OCI-M2 (cell line): Measurements from ENCODE around the gene ZMIZ1.

Experiments
- DNase-seq: peaks from one replicate; lab custom pipeline; 2025; ENCODE audit not compliant: unreplicated experiment; lab: John Stamatoyannopoulos, UW

Gene ZMIZ1

DNA sequence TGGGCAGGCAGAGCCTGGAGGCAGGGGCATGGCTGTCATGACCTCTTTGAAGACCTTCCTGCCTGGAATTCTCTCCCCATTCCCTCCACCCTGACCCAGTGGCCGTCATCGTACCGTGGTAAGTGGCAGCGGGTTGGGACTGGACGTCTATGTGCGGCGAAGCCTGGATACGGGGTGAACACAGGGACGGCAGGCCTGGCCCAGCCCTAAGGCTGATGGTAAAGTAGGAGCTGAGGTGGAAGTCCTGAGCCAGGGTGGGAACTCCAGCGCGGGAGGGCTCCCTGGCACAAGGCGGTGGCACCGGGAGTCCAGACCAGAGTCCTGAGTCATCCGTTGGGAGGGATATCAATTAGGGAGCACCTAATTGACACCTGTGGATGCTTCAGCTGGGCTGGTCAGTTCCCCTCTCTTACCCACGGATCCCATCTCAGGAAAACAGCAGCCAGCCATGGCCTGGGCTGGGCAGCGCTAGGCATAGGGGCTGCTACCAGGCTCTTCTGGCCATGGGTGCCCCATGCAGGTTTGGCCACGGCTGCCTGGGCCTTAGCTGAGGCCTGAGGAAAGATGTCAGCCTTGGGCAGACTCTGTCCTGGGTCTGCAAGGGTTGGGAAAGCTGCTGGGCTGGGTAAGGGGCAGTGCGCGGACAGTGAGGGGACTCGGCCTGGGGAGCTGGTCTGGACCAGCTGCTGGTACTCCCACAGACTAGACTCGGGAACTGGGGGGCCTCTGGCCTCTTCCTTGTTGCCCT is 281.8 kb downstream of the ZMIZ1 start:
- DNase-seq, result no peak

DNA sequence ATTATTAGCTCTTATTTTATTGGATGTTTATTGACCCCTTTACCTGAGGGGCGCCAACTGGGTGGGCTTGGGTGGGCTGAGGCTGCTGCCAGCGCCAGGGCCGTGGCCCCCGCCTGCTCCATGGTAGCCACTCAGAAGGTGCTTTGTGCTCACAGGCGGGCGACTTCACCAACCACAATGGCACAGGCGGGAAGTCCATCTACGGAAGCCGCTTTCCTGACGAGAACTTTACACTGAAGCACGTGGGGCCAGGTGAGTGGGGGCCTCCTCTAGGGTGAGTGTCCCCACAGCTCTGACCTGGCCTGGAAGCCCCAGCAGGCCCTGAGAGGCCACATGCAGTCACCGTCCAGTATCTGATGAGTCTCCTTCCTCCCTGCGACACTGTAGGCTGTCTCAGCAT is 282.6 kb downstream of the ZMIZ1 start:
- no peak for DNase-seq

DNA sequence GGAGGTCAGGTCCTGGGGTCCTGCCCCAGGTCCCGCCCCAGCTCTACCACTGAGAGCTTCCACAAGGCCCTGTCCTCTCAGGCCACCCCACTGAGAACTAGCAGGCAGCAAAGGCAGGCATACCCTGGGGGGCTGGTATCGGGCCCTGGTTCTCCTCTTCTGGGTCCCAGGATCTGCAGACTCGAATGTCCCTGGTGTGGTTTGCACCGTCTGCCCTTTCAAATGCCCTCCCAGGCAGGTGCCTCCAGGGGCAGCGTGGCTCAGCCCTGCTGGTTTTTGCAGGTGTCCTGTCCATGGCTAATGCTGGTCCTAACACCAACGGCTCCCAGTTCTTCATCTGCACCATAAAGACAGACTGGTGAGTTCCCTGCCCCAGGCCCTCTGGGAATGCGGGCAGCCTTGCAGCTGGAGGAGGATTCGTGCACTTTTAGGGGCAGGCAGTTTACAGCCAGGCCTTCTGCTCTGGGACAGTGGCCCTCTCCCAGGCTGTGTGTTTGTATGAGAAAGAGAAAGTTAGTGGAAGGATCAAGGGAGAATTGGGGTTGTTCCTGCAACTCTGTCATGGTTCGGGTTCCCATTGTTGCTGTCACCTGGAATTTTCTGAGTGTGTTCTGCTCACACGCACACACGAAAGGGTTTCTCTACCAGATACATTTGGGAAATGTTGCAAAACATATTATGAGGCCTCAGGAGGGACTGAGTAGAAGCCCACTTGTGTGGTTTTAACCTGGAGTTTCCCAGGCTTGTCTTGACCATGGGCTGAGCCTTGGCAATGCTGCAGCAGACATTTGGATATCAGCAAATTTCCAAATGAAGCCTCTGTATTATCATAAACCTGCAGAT is 283.5 kb downstream of the ZMIZ1 start:
- no peak for DNase-seq

DNA sequence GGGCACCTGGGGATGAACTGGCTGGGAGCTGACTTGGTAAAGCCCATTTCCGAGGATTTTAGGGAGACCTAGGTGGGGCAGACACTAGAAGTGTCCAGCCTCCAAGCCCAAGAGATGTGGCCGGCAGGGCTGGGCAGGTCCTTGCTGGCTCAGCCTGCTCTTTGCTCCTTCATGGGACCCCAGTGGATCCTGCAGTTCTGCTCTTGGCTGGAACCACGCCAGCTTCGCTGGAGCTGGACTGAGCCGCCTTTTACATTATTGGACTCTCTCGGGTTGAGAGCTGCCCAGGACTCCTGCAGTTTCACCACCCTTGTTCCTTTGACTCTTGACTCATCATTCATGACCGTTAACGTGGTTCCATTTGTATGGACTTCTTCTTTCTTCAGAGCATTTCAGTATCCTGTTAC is 284.2 kb downstream of the ZMIZ1 start:
- DNase-seq, result no peak

DNA sequence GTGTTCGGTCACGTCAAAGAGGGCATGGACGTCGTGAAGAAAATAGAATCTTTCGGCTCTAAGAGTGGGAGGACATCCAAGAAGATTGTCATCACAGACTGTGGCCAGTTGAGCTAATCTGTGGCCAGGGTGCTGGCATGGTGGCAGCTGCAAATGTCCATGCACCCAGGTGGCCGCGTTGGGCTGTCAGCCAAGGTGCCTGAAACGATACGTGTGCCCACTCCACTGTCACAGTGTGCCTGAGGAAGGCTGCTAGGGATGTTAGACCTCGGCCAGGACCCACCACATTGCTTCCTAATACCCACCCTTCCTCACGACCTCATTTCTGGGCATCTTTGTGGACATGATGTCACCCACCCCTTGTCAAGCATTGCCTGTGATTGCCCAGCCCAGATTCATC is 285.0 kb downstream of the ZMIZ1 start:
- no peak for DNase-seq

DNA sequence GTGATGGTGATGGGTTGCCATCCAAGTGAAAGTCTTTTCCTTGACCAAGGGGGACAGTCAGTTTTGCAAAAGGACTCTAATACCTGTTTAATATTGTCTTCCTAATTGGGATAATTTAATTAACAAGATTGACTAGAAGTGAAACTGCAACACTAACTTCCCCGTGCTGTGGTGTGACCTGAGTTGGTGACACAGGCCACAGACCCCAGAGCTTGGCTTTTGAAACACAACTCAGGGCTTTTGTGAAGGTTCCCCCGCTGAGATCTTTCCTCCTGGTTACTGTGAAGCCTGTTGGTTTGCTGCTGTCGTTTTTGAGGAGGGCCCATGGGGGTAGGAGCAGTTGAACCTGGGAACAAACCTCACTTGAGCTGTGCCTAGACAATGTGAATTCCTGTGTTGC is 285.4 kb downstream of the ZMIZ1 start:
- no peak for DNase-seq

DNA sequence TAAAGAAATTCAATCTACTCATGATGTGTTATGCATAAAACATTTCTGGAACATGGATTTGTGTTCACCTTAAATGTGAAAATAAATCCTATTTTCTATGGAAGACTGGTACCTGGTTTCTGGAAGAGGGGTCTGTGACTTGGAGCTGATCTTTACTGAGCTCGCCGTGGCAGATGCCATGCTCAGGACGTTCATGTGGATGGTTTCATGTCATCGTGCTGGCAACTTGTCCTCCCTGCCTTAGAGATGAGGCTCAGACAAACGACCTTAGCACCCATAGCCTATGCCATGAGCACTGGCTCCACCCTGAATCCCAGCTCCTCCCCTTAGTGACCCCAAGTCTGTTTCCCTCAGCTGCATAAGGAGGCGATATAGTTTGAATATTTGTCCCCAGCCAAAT is 285.8 kb downstream of the ZMIZ1 start:
- no peak for DNase-seq

DNA sequence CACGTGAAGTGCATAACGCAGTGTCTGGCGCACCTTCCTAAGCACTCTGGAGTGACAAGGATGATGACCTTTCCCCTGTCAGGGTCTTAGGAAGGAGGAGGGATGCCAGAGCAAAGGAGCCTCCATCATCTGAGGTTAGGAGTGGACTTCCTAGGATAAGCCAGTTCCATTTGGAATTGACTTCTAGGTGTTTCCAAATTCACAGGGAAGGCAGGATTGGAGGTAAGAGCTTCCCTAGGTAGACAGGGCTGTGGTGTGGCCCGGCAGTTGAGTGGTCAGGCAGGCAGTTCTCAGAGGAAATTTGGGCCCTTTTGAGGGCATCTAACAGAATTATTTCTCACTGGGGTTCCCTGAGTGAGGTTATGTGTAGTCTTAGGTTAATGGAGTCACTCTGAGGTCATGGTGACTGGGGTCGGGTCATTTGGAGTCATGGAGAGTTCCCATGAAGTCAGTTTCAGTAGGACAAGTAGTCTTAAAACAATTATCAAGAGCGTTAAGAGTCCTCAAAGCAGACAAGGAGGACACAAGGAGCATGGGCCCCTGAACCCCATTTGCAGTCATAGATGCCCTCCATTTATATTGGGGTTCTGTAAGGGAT is 286.8 kb downstream of the ZMIZ1 start:
- no peak for DNase-seq

DNA sequence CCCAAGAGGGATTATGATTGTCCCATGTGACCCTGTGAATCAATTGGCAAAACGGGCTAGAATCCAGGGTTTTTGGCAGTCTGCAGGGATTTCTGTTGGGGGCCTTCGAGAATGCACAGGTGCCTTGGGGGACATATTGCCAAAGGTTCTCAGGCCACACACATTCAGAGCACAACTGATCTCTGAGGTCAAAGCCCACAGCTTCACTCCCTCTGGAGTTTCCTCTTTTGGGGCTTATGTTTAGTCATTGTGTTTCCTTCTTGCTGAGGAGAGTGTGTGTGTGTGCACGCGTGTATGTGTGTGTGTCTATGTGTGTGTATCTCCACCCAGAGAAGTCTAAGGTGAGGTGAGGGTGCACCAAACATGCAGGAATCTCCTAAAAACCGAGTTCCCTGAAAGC is 287.3 kb downstream of the ZMIZ1 start:
- DNase-seq, result no peak

DNA sequence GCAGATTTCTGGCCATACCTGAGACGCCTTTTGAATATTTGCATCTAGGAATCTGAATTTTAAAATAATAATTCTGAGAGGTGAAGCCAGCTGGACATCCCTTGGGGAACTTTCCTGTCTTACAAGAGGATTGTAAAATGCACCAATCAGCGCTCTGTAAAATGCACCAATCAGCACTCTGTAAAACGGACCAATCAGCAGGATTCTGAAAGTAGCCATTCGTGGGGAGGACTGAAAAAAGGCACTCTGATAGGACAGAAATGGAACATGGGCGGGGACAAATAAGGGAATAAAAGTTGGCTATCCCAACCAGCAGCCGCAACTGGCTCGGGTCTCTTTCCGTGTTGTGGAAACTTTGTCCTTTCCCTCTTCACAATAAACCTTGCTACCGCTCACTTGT is 288.4 kb downstream of the ZMIZ1 start:
- no peak for DNase-seq

DNA sequence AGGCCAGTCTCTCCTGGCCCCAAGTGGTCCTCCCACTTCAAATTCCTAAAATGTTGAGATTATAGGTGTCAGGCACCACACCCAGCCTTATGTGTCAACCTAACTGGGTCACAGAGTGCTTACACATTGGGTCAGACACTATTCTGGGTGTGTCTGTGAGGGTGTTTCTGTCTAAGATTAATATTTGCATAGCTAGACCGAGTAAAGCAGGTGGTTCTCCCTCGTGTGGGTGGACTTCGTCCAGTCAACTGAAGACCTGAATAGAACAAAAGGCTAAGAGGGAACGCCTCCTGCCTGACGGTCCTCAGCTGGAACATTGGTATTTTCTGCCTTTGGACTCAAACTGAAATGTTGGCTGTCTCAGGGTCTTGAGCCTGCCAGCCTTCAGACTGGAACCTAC is 290.0 kb downstream of the ZMIZ1 start:
- DNase-seq, result no peak

DNA sequence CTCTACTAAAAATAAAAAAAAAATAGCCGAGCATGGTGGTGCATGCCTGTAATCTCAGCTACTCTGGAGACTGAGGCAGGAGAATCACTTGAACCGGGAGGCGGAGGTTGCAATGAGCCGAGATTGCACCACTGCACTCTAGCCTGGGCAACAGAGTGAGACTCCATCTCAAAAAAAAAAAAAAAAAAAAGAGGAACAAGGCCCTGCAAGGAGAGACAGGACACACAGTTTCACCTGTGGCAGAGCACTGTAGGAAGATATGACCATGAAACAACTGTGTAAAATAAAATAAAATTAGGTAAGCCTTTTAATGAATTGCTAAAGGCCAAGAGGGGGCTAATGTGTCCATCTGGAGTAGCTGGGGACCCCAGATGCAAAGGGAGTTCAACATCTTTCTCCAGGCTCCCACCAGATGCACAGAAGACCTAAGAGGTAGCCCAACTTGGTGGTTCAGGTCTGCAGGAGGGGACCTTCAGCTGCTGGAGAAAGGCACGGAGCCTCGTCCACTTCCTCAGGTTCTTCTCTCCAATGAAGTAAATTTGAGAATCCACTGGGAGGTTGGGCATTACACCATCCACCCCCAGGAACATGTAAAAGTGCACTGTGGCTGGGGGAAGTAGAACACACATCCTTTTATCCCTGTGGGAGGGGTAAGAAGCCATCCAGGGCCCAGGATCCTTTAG is 291.2 kb downstream of the ZMIZ1 start:
- DNase-seq, result no peak

DNA sequence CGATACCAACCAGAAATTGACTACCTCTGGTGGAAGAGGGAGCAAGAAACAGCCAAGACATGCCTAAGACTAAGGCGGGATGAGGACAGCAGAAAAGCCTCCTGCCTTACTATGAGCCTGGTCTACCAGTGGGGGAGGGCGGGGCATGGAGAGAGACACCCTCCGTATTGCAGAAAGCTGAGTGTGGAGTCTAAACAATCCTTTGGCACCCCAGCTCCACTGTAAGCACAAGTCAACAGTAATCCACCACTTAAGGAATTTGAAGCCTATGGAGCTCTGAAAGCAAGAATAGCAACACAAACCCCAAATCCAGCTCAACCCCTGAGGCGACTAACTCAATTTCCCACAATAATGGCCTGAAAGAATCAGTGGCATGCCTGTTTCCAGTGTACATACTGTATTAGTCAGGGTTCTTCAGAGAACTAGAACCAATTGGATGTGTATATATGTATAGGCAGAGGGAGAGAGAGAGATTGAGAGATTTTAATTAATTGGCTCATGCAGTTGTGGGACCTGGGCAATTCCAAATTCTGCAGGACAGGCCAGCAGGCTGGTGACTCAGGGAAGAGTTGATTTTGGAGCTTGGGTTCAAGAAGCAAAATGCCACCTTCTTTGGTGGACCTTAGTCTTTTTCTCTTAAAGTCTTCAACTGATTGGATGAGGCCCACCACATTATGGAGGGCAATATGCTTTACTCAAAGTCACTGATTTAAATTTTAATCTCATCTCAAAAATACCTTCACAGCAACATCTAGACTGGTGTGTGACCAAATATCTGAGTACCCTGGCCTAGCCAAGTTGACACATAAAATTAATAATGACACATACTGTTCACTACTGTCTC is 292.0 kb downstream of the ZMIZ1 start:
- no peak for DNase-seq

DNA sequence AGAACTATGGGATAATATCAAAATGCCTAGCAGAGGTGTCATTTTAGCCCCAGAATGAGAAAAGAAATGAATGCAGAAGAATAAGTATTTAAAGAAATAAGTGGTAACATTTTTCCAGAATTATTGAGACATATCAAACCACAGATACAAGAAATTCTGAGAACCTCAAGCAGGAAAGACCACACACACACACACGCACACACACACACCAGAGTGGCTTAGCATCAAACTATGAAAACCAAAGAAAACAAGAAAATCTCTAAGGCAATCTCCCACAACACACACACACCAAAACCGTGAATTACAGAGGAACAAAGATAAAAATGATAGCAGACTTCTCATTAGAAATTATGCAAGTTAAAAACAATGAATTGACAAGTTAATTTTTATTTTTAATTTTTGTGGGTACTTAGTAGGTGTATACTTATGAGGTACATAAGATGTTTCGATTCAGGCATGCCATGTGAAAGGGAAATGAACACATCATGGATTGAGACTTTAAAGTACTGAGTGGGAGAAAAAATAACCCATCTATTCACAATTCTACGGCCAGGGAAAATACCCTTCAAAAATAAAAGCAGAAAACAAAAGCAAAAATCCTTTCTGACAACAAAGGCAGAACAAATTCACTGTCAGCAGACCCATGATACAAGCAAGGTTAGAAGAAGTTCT is 293.1 kb downstream of the ZMIZ1 start:
- no peak for DNase-seq
